K562 (cell line): ENCODE data around the gene CNKSR1. TPM values are rescaled to one million over a fixed set of nuclear protein-coding genes. Genes with fewer than 3 reads are reported as not detected.

Experiments
- ATF1 ChIP-seq, 2 experiments: fragments of 450-650 bp in 1 of 2; IDR thresholded peaks; 2 replicates each; pipeline ENCODE4 v1.6.1; 2016; ENCODE audit warnings: missing compliant biosample characterization in 1 of 2, missing genetic modification characterization in 1 of 2
- BCOR ChIP-seq: fragments of 450-650 bp; IDR thresholded peaks from 2 replicates; pipeline ENCODE4 v1.6.1; 2016
- CEBPG ChIP-seq, 3 experiments: fragments of 200-800 bp in 1 of 3; sonication (Bioruptor generic) in 1 of 3; sonication (generic) in 1 of 3; formaldehyde crosslinking in 1 of 3; IDR thresholded peaks in 2 of 3; conservative IDR thresholded peaks in 1 of 3; 2 replicates each; pipeline versions ENCODE4 v1.6.1 to v1.8.0; 2016 to 2022; ENCODE audit warnings: missing compliant biosample characterization in 2 of 3, missing genetic modification characterization in 2 of 3, mild to moderate bottlenecking in 1 of 3, missing genetic modification reagents in 1 of 3
- DPF2 ChIP-seq: fragments of 450-650 bp; IDR thresholded peaks from 2 replicates; pipeline ENCODE4 v1.6.1; 2016
- HDAC1 ChIP-seq, 2 experiments: fragments of 450-650 bp; IDR thresholded peaks; 2 replicates each; pipeline ENCODE4 v1.6.1; 2016 to 2017; ENCODE audit warnings: inconsistent platforms in 1 of 2, mild to moderate bottlenecking in 1 of 2, moderate library complexity in 1 of 2
- MBD2 ChIP-seq: sonication (generic); IDR thresholded peaks from 2 replicates; pipeline ENCODE4 v1.6.1; 2016; ENCODE audit warnings: low read depth, borderline replicate concordance
- MECOM ChIP-seq: fragments of 250-450 bp; sonication (Bioruptor Pico); IDR thresholded peaks from 2 replicates; pipeline ENCODE4 v1.8.0; 2022; ENCODE audit warnings: inconsistent platforms
- TCF3 ChIP-seq: sonication (generic); formaldehyde crosslinking; IDR thresholded peaks from 2 replicates; pipeline ENCODE4 v1.4.0; 2020; ENCODE audit warnings: mild to moderate bottlenecking, missing genetic modification reagents
- ZKSCAN1 ChIP-seq: fragments of 150-350 bp; IDR thresholded peaks from 2 replicates; pipeline ENCODE4 v1.6.1; 2016; ENCODE audit warnings: low read depth, low read length
- ZNF41 ChIP-seq: fragments of 250-450 bp; sonication (Bioruptor Pico); conservative IDR thresholded peaks from 2 replicates; pipeline ENCODE4 v1.4.0; 2020; ENCODE audit warnings: mild to moderate bottlenecking
- polyA plus RNA-seq, 8 experiments: library from polyadenylated mRNA; depleted of rRNA in 4 of 8; stranded (reverse) in 5 of 8; unstranded in 3 of 8; fragments of >200 nt; fragmentation: Nextera tagmentation in 2 of 8; fragmentation: Illumina TruSeq in 1 of 8; extraction: Ambion mirVana in 2 of 8; extraction: Trizol in 1 of 8; gene quantifications; 2 replicates each; pipeline versions ENCODE4 v1.2.1 to v1.2.3, GENCODE V29; 2011 to 2014; ENCODE audit warnings: inconsistent platforms in 1 of 8, missing spikeins in 1 of 8
- total RNA-seq, 7 experiments: library from RNA; depleted of rRNA in 6 of 7; stranded (reverse); fragments of >200 nt in 6 of 7; fragmentation: Illumina TruSeq in 2 of 7; extraction: Trizol in 2 of 7; gene quantifications; 2 replicates each; pipeline versions ENCODE4 v1.2.1 to v1.2.3, GENCODE V29; 2011 to 2021; ENCODE audit warnings: low replicate concordance in 1 of 7
- TF ChIP-seq, protein P1 (sequence below), 2 experiments: fragments of 450-650 bp in 1 of 2; IDR thresholded peaks; 2 replicates each; pipeline ENCODE4 v1.6.1; 2011 to 2017; ENCODE audit warnings: low read depth in 2 of 2, antibody characterized with exemption in 1 of 2, borderline replicate concordance in 1 of 2, low read length in 1 of 2, mild to moderate bottlenecking in 1 of 2, mixed read lengths in 1 of 2; ENCODE audit not compliant: control insufficient read depth in 1 of 2
- TF ChIP-seq, protein P2 (sequence below): fragments of 450-650 bp; IDR thresholded peaks from 2 replicates; pipeline ENCODE4 v1.6.1; 2018; ENCODE audit not compliant: partially characterized antibody
- TF ChIP-seq, protein P3 (sequence below), 2 experiments: IDR thresholded peaks in 1 of 2; conservative IDR thresholded peaks in 1 of 2; 2 replicates each; pipeline ENCODE4 v1.6.1; 2016; ENCODE audit warnings: low read depth in 2 of 2, mild to moderate bottlenecking in 1 of 2, missing compliant biosample characterization in 1 of 2, missing genetic modification characterization in 1 of 2, moderate library complexity in 1 of 2
- TF ChIP-seq, protein P4 (sequence below), 2 experiments: fragments of 200-800 bp in 1 of 2; sonication (Bioruptor generic) in 1 of 2; sonication (generic) in 1 of 2; formaldehyde crosslinking in 1 of 2; IDR thresholded peaks in 1 of 2; conservative IDR thresholded peaks in 1 of 2; 2 replicates each; pipeline versions ENCODE4 v1.5.0 to v1.6.1; 2016 to 2020; ENCODE audit warnings: missing compliant biosample characterization in 1 of 2, missing genetic modification characterization in 1 of 2, missing genetic modification reagents in 1 of 2

The CNKSR1 gene
- total and polyA plus RNA-seq, 9 of the 15 experiments (the other 6 are each of a cell fraction or from before 2014, with no cell fraction given) = 0.03 to 2.8 (median 1.1) TPM

DNA sequence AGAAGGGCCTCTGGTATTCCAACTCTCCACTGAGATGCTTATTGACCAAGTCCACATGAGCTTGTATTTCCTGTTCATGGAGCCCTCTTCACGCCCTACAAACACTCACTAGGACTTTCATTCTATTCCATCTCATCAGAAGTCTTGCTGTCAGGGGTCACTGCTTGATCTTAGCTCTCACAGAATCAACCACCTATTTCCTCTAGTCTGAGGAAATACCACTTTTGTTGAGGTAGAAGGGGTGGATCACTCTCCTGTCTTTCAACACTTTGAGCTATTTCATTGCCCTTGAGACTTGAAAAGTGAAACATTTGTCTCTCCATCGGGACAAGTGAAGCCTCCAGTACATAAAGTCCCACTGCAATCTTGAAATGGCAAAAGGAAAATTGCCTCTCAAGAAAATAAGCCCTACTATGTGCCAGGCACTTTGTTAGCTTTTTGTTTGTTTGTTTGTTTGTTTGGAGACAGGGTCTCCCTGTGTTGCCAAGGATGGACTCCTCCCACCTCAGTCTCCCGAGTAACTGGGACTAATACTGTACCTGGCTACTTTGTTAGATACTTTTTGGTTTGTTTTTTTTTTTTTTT is 38.2 kb upstream of the CNKSR1 start (continued):
- TF ChIP-seq ZKSCAN1 = peak; percentile 99
- TF ChIP-seq ATF1 (CRISPR knock-in tag; IDR thresholded peaks at IDR 0.05) = no peak
- peak; percentile 27; the same call in 1 of the 2 replicates for TF ChIP-seq ATF1 (tag; IDR thresholded peaks at IDR 0.05)
- TF ChIP-seq, protein P1, sequence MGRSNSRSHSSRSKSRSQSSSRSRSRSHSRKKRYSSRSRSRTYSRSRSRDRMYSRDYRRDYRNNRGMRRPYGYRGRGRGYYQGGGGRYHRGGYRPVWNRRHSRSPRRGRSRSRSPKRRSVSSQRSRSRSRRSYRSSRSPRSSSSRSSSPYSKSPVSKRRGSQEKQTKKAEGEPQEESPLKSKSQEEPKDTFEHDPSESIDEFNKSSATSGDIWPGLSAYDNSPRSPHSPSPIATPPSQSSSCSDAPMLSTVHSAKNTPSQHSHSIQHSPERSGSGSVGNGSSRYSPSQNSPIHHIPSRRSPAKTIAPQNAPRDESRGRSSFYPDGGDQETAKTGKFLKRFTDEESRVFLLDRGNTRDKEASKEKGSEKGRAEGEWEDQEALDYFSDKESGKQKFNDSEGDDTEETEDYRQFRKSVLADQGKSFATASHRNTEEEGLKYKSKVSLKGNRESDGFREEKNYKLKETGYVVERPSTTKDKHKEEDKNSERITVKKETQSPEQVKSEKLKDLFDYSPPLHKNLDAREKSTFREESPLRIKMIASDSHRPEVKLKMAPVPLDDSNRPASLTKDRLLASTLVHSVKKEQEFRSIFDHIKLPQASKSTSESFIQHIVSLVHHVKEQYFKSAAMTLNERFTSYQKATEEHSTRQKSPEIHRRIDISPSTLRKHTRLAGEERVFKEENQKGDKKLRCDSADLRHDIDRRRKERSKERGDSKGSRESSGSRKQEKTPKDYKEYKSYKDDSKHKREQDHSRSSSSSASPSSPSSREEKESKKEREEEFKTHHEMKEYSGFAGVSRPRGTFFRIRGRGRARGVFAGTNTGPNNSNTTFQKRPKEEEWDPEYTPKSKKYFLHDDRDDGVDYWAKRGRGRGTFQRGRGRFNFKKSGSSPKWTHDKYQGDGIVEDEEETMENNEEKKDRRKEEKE (IDR thresholded peaks at IDR 0.05; ENCODE audit: borderline replicate concordance in 1 of 2, control insufficient read depth in 1 of 2, low read depth in 2 of 2, low read length in 1 of 2) = 0 out of 4 replicates have a peak, but pooled peaks of 1 of the 2 experiments have one; percentile 67
- peak; percentile 77 for TF ChIP-seq BCOR
- TF ChIP-seq CEBPG (CRISPR knock-in tag; IDR thresholded peaks at IDR 0.05) = peak; percentile 29; the same call in 1 of the 2 replicates
- no peak for TF ChIP-seq CEBPG (tag; conservative IDR thresholded peaks at IDR 0.05 in 1 of 2, IDR thresholded peaks at IDR 0.05 in 1 of 2)
- TF ChIP-seq, protein P2, sequence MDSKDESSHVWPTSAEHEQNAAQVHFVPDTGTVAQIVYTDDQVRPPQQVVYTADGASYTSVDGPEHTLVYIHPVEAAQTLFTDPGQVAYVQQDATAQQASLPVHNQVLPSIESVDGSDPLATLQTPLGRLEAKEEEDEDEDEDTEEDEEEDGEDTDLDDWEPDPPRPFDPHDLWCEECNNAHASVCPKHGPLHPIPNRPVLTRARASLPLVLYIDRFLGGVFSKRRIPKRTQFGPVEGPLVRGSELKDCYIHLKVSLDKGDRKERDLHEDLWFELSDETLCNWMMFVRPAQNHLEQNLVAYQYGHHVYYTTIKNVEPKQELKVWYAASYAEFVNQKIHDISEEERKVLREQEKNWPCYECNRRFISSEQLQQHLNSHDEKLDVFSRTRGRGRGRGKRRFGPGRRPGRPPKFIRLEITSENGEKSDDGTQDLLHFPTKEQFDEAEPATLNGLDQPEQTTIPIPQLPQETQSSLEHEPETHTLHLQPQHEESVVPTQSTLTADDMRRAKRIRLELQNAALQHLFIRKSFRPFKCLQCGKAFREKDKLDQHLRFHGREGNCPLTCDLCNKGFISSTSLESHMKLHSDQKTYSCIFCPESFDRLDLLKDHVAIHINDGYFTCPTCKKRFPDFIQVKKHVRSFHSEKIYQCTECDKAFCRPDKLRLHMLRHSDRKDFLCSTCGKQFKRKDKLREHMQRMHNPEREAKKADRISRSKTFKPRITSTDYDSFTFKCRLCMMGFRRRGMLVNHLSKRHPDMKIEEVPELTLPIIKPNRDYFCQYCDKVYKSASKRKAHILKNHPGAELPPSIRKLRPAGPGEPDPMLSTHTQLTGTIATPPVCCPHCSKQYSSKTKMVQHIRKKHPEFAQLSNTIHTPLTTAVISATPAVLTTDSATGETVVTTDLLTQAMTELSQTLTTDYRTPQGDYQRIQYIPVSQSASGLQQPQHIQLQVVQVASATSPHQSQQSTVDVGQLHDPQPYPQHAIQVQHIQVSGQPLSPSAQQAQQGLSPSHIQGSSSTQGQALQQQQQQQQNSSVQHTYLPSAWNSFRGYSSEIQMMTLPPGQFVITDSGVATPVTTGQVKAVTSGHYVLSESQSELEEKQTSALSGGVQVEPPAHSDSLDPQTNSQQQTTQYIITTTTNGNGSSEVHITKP = peak; percentile 99
- peak; percentile 13; the same call in 1 of the 2 replicates for TF ChIP-seq MECOM
- no peak for TF ChIP-seq ZNF41 (CRISPR knock-in tag)
- 0 out of 2 replicates have a peak, but pooled peaks have one; percentile 42 for TF ChIP-seq DPF2
- TF ChIP-seq TCF3 (CRISPR knock-in tag) = 0 out of 2 replicates have a peak, but pooled peaks have one; percentile 5
- 0 out of 4 replicates have a peak, but pooled peaks of 1 of the 2 experiments have one; percentile 24 for TF ChIP-seq HDAC1 (IDR thresholded peaks at IDR 0.05)
- TF ChIP-seq, protein P3, sequence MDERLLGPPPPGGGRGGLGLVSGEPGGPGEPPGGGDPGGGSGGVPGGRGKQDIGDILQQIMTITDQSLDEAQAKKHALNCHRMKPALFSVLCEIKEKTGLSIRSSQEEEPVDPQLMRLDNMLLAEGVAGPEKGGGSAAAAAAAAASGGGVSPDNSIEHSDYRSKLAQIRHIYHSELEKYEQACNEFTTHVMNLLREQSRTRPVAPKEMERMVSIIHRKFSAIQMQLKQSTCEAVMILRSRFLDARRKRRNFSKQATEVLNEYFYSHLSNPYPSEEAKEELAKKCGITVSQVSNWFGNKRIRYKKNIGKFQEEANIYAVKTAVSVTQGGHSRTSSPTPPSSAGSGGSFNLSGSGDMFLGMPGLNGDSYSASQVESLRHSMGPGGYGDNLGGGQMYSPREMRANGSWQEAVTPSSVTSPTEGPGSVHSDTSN (CRISPR knock-in tag; IDR thresholded peaks at IDR 0.05; ENCODE audit: low read depth) = no peak
- TF ChIP-seq, protein P3 (tag; conservative IDR thresholded peaks at IDR 0.05; ENCODE audit: low read depth) = peak; percentile 87
- peak; percentile 3; the same call in 1 of the 2 replicates for TF ChIP-seq MBD2
- TF ChIP-seq, protein P4, sequence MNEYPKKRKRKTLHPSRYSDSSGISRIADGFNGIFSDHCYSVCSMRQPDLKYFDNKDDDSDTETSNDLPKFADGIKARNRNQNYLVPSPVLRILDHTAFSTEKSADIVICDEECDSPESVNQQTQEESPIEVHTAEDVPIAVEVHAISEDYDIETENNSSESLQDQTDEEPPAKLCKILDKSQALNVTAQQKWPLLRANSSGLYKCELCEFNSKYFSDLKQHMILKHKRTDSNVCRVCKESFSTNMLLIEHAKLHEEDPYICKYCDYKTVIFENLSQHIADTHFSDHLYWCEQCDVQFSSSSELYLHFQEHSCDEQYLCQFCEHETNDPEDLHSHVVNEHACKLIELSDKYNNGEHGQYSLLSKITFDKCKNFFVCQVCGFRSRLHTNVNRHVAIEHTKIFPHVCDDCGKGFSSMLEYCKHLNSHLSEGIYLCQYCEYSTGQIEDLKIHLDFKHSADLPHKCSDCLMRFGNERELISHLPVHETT (CRISPR knock-in tag; conservative IDR thresholded peaks at IDR 0.05 in 1 of 2, IDR thresholded peaks at IDR 0.05 in 1 of 2) = 0 out of 4 replicates have a peak, but pooled peaks of 1 of the 2 experiments have one; percentile 28
